ENCODE data around the gene NPM1.
"Not testable (repeated sequence)": the region's sequence is repeated elsewhere in the genome, so short reads cannot be mapped to it uniquely, and the experiment has no call there.

The NPM1 gene, protein sequence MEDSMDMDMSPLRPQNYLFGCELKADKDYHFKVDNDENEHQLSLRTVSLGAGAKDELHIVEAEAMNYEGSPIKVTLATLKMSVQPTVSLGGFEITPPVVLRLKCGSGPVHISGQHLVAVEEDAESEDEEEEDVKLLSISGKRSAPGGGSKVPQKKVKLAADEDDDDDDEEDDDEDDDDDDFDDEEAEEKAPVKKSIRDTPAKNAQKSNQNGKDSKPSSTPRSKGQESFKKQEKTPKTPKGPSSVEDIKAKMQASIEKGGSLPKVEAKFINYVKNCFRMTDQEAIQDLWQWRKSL

DNA sequence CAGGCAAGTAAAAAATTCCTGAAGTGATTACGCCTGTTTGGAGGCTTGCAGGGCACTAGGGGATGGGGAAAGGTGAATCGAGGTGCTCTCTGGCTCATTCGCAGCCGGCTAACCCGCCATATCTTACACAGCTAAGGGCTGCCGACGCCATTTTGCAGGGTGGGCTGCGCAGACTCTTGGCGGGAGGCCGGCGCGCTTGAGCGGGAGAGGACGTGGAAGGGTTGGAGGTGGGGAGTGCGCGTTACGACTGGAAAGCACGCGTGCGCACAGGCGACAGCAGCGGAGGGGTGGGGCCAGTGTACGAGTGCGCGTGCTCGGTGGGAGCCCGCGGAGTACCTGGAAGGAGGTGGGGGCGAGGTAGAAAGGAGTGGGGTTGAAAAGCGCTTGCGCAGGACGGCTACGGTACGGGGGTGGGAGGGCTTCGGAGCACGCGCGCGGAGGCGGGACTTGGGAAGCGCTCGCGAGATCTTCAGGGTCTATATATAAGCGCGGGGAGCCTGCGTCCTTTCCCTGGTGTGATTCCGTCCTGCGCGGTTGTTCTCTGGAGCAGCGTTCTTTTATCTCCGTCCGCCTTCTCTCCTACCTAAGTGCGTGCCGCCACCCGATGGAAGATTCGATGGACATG is at the start of gene NPM1:
NPM1 (plus strand) TSS at position 505 of the 625 bp plus-strand sequence; CDS start at position 605, 100 bp downstream.
- peak; percentile 99 for DNase-seq (ENCODE audit: low spot score)

DNA sequence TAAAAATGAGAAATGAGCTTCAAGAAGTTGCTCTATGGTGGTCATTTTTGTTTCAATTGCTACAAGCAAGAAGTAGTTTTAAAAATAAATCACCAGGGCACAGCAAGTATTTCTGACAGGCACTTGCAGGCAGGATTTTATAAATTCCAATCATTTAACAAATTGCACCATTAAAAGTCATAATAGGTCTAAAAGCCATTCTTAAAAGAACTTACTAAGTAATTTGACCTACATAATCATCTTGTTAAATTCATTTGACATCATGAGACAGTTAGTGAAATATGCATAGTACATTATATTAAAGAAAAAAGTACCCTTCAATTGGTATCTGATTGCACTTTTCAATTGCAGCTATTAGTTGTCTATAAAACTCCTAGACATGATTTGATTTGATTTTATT is 47.6 kb upstream of the NPM1 start:
- no peak for DNase-seq (ENCODE audit: low spot score)

DNA sequence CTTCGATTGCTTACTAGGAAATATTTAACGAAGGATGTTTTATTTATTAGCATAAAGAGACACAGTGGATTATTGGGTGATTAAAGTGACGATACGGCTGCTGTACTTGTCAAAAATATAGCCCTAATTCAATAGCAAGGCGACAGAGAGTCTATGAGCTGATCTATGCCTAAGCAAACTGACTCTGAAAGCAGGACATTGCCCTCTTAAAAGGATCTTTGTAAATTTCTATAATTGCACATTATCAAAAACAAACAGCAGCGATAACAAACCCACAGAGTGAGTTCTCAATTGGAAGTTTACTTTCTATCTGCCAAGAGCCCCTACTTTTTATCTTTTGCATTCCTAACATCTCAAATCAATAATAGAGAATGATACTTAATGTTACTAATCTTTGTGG is 47.2 kb upstream of the NPM1 start:
- DNase-seq (ENCODE audit: low spot score), result no peak

DNA sequence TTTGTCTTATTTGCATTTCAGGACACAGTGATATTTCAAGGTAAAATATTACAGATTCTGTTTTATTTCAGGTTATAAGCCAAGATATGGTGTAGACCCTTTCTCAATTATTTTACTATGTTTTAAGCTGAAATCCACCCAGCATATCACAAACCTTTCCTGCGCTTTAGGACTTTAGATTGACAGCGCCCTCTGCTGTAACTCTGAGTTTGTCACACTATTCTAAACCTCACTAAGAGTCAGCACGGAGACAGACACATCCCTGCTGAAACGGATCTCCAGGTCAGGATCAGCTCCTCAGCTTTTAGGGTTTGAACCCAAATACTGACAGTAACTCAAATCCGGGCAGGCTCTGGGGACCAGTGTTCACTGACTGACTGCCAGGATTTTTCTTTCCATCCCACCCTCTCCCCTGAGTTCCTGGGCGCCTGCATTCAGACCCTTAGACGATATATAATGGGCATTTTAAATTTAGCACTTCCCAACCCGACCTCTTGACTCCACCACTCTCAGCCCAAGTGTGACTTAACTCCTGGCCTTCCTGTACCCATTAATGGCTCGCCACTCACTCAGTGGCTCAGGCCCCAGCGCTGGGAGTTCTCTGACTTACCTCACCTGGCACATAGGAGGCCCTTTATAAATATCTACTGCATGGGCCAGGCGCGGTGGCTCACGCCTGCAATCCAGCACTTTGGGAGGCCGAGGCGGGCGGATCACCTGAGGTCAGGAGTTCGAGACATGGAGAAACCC is 45.1 kb upstream of the NPM1 start:
- DNase-seq (ENCODE audit: low spot score), result peak; percentile 82

DNA sequence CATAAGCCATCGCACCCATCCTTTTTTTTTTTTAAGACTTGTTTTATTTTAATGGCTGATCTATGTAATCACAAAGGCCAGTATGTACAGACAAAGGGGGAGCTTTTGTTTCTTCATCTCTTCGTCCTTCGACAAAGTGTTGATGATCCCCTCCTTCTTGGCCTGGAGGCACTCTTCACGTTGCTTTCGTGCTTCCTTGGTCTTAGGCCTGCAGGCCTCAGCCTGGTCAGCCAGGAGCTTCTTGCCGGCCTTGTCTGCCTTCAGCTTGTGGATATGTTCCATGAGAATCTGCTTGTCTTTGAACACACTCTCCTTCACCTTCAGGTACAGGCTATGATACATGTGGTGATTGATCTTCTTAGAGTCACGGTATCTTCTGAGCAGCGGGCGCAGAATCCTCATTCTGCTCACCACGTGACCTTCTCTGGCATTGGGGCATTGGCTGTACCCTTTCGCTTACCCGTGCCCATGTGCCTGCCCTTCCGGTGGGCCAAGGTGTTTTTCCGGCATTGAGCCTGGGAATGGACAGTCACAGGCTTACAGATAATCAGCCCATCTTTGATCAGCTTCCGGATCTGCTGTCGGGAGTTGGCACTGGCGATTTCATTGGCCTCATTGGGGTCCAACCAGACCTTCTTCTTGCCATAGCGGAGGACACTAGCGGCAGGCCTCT is 42.6 kb upstream of the NPM1 start:
- no peak for DNase-seq (ENCODE audit: low spot score)

- no peak for DNase-seq (ENCODE audit: low spot score)
Observed at GRCh38 chr5:171351536-171352073, 36.0 kb upstream of the NPM1 start.

DNA sequence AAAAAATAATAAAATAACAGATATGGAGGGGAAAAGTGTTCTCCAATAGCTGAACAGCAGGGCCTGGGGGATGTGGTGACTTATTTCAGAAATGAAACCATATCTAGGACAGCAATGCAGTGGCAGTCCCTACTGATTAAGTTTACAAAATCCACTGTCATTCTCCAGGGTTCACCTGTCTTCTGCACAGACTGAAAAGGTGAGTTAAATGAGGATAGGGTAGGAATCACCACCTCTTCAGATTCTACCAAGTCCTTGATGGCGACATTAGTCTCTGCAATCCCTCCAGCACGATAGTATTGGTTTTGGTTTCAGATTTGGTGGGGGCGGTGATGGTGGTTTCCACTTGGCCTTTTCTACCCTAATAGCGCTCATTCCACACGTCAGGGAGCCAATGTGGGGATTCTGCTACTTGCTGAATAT is 32.3 kb upstream of the NPM1 start:
- DNase-seq (ENCODE audit: low spot score), result no peak

DNA sequence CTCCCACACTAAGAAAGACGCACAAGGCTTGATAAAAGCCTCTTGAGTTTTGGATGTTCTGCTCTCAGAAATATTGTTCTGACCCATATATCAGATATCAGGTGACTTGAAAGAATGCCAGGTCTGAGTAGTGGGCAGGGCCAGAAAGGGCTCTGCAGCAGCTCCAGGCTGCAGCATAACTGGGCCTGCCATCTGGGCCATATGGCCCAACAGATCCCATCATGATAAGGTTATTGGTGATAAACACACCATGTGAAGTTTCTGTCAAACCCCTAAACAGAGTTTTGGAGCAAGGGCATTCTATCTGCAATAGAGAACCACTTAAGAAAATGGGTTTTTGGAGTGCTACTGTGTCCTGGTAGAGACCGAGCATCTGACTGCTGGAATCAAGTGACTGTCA is 29.8 kb upstream of the NPM1 start:
- no peak for DNase-seq (ENCODE audit: low spot score)

DNA sequence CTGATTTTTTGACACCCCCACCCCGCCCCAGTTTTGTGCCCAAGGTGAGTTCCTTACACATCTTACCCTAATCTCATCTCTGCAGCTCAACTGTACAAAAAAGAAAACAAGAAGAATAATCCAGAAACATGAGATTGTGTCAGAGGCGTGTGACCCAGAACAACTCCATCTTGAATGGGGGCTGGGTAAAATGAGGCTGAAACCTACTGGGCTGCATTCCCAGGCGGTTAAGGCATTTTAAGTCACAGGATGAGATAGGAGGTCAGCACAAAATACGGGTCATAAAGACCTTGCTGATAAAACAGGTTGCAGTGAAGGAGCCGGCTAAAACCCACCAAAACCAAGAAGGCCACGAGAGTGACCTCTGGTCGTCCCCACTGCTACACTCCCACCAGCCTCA is 26.5 kb upstream of the NPM1 start:
- not testable (repeated sequence) for DNase-seq (ENCODE audit: low spot score)

DNA sequence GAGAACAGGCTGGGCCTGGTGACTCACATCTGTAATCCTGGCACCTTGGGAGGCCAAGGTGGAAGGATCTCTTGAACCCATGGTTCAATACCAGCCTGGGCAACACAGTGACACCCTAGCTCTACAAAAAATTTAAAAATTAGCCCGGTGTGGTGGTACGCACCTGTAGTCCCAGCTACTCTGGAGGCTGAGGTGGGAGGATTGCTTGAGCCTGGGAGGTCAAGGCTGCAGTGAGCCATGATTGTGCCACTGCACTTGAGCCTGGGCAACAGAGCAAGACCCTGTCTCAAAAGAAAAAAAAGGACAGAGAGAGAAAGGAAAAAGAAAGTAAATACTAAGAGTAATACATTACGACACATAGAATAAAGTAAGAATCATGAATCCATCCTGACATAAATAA is 24.4 kb upstream of the NPM1 start:
- DNase-seq (ENCODE audit: low spot score), result not testable (repeated sequence)

GRCh38 chr5:171363846-171364245 is 23.8 kb upstream of the NPM1 start:
- DNase-seq (ENCODE audit: low spot score), result no peak

- peak; percentile 48 for DNase-seq (ENCODE audit: low spot score)
Observed at GRCh38 chr5:171365351-171365750, 22.3 kb upstream of the NPM1 start.

DNA sequence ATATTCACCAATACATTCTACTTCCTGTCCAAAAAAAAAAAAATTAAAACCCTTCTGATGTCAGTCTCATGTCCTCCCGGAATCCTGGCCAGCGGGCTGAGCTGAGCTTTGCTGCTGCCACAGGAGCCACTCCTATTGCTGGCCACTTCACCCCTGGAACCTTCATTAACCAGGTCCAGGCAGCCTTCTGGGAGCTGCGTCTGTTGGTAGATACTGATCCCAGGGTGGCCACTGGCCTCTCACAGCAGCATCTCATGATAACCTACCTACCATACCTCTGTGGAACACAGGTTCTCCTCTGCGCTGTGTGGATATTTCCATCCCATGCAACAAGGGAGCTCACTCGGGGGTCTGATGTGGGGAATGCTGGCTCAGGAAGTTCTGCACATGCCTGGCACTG is 21.0 kb upstream of the NPM1 start:
- no peak for DNase-seq (ENCODE audit: low spot score)

- no peak for DNase-seq (ENCODE audit: low spot score)
Observed at GRCh38 chr5:171367424-171368370, 20.0 kb upstream of the NPM1 start.

- DNase-seq (ENCODE audit: low spot score), result no peak
Observed at GRCh38 chr5:171369056-171369455, 18.6 kb upstream of the NPM1 start.

DNA sequence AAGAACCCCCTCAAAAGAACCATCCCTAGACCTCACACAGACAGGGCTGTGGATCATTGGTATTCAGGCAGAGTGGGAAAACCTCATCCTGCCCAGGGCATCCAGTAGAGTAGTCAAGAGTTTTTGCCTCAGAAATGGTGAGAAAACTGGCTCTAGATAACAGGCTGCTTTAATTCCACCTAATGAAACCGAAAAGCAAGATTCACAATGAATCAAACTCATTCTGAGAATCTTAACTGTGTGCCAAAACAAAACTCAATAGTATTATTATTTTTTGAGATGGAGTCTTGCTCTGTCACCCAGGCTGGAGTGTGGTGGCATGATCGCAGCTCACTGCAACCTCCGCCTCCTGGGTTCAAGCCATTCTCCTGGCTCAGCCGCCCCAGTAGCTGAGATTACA is 17.8 kb upstream of the NPM1 start:
- no peak for DNase-seq (ENCODE audit: low spot score)

DNA sequence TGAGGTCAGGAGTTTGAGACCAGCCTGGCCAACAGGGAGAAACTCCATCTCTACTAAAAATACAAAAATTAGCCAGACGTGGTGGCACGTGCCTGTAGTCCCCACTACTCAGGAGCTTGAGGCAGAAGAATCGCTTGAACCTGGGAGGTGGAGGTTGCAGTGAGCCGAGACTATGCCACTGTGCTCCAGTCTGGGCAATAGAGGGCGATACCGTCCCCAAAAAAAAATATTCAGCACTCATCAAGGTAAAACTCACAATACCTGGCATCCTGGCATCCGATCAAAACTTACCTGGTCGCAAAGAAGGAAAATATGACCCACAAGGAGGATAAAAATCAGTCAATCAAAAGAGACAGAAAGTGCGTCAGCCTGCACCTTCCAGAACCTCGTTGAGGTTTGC is 16.8 kb upstream of the NPM1 start:
- DNase-seq (ENCODE audit: low spot score), result peak; percentile 14

GRCh38 chr5:171371326-171371725 is 16.3 kb upstream of the NPM1 start:
- DNase-seq (ENCODE audit: low spot score), result no peak

DNA sequence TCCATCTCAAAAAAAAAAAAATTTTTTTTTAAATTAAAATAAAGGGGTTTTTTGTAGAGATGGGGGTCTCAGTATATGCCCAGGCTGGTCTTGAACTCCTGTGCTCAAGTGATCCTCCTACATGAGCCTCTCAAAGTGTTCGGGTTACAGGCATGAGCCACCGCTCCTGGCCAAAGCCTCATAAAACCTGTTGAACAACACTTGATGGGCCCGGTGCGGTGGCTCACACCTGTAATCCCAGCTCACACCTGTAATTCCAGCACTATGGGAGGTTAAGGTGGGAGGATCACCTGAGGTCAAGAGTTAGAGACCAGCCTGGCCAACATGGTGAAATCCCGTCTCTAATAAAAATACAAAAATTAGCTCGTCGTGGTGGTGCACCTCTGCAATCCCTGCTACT is 7.7 kb upstream of the NPM1 start:
- no peak for DNase-seq (ENCODE audit: low spot score)

- not testable (repeated sequence) for DNase-seq (ENCODE audit: low spot score)
Observed at GRCh38 chr5:171384416-171384815, 3.2 kb upstream of the NPM1 start.

DNA sequence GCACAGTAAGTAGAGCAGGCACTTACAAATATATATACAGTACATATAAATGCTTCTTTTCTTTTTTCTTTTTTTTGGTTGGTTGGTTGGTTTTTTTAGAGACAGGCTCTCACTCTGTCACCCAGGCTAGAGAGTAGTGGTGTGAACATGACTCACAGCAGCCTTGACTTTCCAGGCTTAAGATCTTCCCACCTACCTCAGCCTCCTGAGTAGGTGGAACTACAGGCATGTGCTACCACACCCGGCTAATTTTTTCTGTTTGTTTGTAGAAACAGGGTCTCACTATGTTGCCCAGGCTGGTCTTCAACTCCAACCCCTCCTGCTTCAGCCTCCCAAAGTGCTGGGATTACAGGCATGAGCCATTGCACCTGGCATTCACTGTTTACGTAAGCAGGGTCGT is 2.6 kb upstream of the NPM1 start:
- not testable (repeated sequence) for DNase-seq (ENCODE audit: low spot score)
